GM21381 (cell line): Measurements from ENCODE around the gene STPG3.
A peak's percentile ranks its signal among the peaks of the same experiment; 100 is the strongest.
"Not testable (repeated sequence)": the region's sequence is repeated elsewhere in the genome, so short reads cannot be mapped to it uniquely, and the experiment has no call there.

Source experiments
- ATAC-seq: cut with Tn5 transposase; IDR thresholded peaks from one replicate; pipeline ENCODE4 v1.9.1; 2021; ENCODE audit warnings: mild to moderate bottlenecking, moderate library complexity; ENCODE audit not compliant: unreplicated experiment

STPG3 gene

GRCh38 chr9:137232510-137232909 is 18.6 kb upstream of the STPG3 start:
- no peak for ATAC-seq

- no peak for ATAC-seq
These were observed 17.7 kb upstream of the STPG3 start for GRCh38 chr9:137233143-137233980.

DNA sequence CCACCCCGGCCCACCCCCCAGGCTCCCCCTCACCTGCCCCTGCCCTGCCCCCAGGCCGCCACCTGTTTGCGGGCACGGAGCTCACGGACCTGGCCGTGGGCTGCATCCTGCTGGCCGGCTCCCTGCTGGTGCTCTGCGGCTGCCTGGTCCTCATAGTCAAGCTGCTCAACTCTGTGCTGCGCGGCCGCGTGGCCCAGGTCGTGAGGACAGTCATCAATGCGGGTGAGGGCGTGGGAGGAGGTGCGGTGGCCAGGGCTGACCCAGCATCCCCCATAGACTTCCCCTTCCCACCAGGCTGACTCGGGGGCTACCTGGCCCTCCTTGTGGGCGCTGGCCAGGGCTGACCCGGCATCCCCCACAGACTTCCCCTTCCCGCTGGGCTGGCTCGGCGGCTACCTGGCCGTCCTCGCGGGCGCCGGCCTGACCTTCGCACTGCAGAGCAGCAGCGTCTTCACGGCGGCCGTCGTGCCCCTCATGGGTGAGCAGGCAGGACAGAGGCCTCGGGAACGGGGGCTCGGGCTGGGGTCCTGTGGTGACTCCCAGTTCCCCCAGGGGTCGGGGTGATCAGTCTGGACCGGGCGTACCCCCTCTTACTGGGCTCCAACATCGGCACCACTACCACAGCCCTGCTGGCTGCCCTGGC is 16.9 kb upstream of the STPG3 start:
- ATAC-seq: no peak

- ATAC-seq: no peak
These were observed 16.2 kb upstream of the STPG3 start for GRCh38 chr9:137234758-137235423.

GRCh38 chr9:137235424-137236237 is 15.5 kb upstream of the STPG3 start:
- no peak for ATAC-seq

GRCh38 chr9:137236238-137236935 is 14.7 kb upstream of the STPG3 start:
- no peak for ATAC-seq

- ATAC-seq: no peak
These were observed 14.1 kb upstream of the STPG3 start for GRCh38 chr9:137236936-137237421.

GRCh38 chr9:137237759-137238726 is 13.0 kb upstream of the STPG3 start:
- ATAC-seq: no peak

DNA sequence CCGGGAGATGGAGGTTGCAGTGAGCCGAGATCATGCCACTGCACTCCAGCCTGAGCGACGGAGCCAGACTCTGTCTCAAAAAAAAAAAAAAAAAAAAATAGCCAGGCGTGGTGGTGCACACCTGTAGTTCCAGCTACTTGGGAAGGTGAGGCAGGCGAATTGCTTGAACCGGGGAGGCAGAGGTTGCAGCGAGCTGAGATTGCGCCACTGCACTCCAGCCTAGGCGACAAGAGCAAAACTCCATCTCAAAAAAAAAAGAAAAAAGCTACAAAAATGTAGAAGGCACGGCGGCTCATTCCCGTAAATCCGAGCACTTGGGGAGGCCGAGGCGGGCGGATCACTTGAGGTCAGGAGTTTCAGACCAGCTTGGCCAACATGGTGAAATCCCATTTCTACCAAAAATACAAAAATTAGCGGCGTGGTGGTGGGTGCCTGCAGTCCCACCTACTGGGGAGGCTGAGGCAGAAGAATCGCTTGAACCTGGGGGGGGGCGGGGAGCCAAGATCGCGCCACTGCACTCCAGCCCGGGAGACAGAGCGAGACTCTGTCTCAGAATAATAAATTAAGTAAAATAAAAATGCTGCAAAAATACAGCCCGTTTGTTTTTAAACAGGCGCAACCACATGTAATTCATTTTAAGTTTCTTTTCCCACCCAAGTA is 11.4 kb upstream of the STPG3 start:
- not testable (repeated sequence) for ATAC-seq

- peak; percentile 19 for ATAC-seq
These were observed 10.7 kb upstream of the STPG3 start for GRCh38 chr9:137240318-137240840.

- ATAC-seq: peak; percentile 72
These were observed 10.1 kb upstream of the STPG3 start, which contains the start of gene TUBB4B for GRCh38 chr9:137240841-137241489. TUBB4B (plus strand) TSS chr9:137241287; CDS start chr9:137241361, 74 bp downstream.

- ATAC-seq: peak; percentile 5
These were observed 9.4 kb upstream of the STPG3 start for GRCh38 chr9:137241490-137242268.

DNA sequence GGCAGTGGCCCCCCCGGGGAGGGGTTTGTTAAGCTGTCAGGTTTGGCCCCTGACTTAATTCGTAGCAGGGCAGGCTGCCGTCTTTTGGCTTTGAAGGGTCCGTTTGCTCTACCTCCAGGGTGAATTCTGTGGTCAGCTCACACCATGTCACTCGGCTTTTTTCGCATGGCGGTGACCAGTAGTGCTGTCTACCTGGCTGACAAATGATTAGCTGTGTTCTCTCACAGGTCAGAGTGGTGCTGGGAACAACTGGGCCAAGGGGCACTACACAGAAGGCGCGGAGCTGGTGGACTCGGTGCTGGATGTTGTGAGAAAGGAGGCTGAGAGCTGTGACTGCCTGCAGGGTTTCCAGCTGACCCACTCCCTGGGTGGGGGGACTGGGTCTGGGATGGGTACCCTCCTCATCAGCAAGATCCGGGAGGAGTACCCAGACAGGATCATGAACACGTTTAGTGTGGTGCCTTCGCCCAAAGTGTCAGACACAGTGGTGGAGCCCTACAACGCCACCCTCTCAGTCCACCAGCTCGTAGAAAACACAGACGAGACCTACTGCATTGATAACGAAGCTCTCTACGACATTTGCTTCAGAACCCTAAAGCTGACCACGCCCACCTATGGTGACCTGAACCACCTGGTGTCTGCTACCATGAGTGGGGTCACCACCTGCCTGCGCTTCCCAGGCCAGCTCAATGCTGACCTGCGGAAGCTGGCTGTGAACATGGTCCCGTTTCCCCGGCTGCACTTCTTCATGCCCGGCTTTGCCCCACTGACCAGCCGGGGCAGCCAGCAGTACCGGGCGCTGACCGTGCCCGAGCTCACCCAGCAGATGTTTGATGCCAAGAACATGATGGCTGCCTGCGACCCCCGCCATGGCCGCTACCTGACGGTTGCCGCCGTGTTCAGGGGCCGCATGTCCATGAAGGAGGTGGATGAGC is 8.6 kb upstream of the STPG3 start:
- no peak for ATAC-seq

- not testable (repeated sequence) for ATAC-seq
These were observed 7.8 kb upstream of the STPG3 start for GRCh38 chr9:137243266-137243625.

DNA sequence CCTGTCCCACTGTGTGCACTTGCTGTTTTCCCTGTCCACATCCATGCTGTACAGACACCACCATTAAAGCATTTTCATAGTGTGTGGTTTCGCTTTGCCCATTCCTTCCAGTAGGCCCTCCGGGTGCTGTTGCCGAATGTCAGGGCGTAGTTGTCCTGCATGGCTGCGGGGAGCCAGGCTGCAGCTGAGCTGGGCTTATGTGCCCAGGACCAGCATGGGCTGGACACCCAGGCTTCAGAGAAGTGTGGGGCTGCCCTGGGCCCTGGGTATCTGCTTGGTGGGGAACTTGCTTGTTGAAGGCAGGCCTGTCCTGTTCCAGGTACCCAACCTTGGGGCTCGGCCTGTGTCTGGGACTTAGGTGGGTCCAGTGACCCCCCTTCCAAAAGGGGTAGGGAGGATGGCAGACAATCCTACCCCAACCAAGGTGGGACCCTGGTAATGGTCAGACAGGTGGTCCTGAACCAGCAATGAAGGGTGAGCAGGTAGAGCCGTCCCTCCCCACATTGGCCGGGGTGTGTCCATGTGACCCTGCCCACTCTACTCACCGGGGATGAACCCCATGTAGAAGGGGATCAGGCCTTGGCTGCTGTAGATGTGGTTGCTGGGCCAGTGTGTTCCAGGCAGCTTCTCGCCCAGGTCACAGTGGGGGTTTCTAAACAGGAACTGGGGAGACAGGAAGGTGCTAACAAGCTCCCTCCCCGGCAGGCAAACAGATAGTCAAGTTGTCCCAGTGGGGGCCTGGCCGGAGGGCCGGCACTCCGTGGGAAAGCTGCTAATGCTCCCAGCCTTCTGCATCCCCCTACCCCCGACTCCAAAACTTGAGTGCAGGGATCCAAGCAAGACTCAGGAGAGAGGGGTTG is 7.2 kb upstream of the STPG3 start:
- ATAC-seq: no peak
